WTC11 (cell line): ENCODE data around the gene NETO1.

Source experiments
- ATF6 ChIP-seq: sonication (generic); formaldehyde crosslinking; IDR thresholded peaks from 2 replicates; pipeline ENCODE4 v1.8.1; 2023; ENCODE audit warnings: mild to moderate bottlenecking, missing genetic modification reagents
- CBFB ChIP-seq: sonication (generic); formaldehyde crosslinking; IDR thresholded peaks from 2 replicates; pipeline ENCODE4 v1.8.1; 2022; ENCODE audit warnings: mild to moderate bottlenecking, low read depth, missing genetic modification reagents
- CTCF ChIP-seq: fragments of 200-600 bp; IDR thresholded peaks from 2 replicates; pipeline ENCODE4 v1.8.0; 2022; ENCODE audit warnings: antibody characterized with exemption
- IRF2 ChIP-seq: sonication (generic); formaldehyde crosslinking; IDR thresholded peaks from 2 replicates; pipeline ENCODE4 v1.8.0; 2022; ENCODE audit warnings: low read depth, missing genetic modification reagents, borderline replicate concordance
- NR2C2 ChIP-seq: sonication (generic); formaldehyde crosslinking; IDR thresholded peaks from 2 replicates; pipeline ENCODE4 v1.8.0; 2022; ENCODE audit warnings: mild to moderate bottlenecking, missing genetic modification reagents
- ZNF532 ChIP-seq: fragments of 250-450 bp; sonication (Bioruptor Pico); IDR thresholded peaks from 2 replicates; pipeline ENCODE4 v1.9.0; 2021; ENCODE audit warnings: mild to moderate bottlenecking, borderline replicate concordance

- TF ChIP-seq ZNF532 (CRISPR knock-in tag) (no peak), CTCF (no peak), NR2C2 (CRISPR knock-in tag) (no peak), ATF6 (CRISPR knock-in tag) (no peak), IRF2 (CRISPR knock-in tag) (no peak), CBFB (CRISPR knock-in tag) (no peak)
Observed at GRCh38 chr18:72878143-72878542, 10.4 kb upstream of the NETO1 start.
